ENCODE results near the gene FMO1. TPM values are rescaled to one million over a fixed set of nuclear protein-coding genes. Genes with fewer than 3 reads are reported as not detected.
A peak's percentile ranks its signal among the peaks of the same experiment; 100 is the strongest.

FMO1 gene
- total RNA-seq, result 1 to 10 TPM in 1 of 2 donors, under 1 TPM in 1; 0.81 to 7.3 TPM
- polyA plus RNA-seq, result under 1 TPM in 1 of 2 donors, not detected in 1; 0.28 TPM
- long read RNA-seq, donor 1, partial matches to known transcripts, result 0 of 6 reads
- long read RNA-seq, donor 1, other reads (novel, unspliced or antisense), result 6 of 6 reads
- long read RNA-seq, donor 2, partial matches to known transcripts, result 2 of 8 reads
- long read RNA-seq, donor 2, other reads (novel, unspliced or antisense), result 2 of 8 reads

- H3K27me3 ChIP-seq (ENCODE audit: control insufficient read depth in 1 of 2, insufficient read depth in 2 of 2, low read length in 1 of 2), result no peaks in the 10 kb centered on the region
- no peak within 1 kb of the TSS for H3K27ac ChIP-seq (ENCODE audit: low read depth in 1 of 2, low read length in 2 of 2)
- WGBS, 2 donors, result 66 to 67% methylated on average over 4 of the region's 4 CpGs
- ATAC-seq (ENCODE audit: low FRiP score) (no peak), DNase-seq (no peak)
- intact Hi-C loops (cut with DNase I), result loop anchor here (5.0 kb wide), 2 partner anchors 64 to 154 kb away; partner anchors contain the start of gene FMO4 (in 2 of the 2)
- no peaks in the 10 kb centered on the region for H3K36me3 ChIP-seq (ENCODE audit: control insufficient read depth in 1 of 2, insufficient read depth in 2 of 2, low read length in 1 of 2)
- no peaks in the 10 kb centered on the region for H3K9me3 ChIP-seq (ENCODE audit: control insufficient read depth, low read length)
- H3K4me1 ChIP-seq (ENCODE audit: control insufficient read depth in 1 of 2, insufficient read depth in 2 of 2, low read length in 2 of 2), result no peaks in the 10 kb centered on the region
- H3K4me3 ChIP-seq (ENCODE audit: low read length in 2 of 2), result no peak within 1 kb of the TSS
Observed at GRCh38 chr1:171248302-171248701, at the start of gene FMO1. Gene FMO1 (plus strand): TSS chr1:171248494. CDS start chr1:171258088, 9,594 bp downstream.

GRCh38 chr1:171204296-171204695 is 44.0 kb upstream of the FMO1 start:
- DNase-seq (no peak), ATAC-seq (ENCODE audit: low FRiP score) (no peak)
- Histone ChIP-seq H3K4me1 (ENCODE audit: control insufficient read depth in 1 of 2, insufficient read depth in 2 of 2, low read length in 2 of 2) (no peaks in the 10 kb centered on the region), H3K9me3 (ENCODE audit: control insufficient read depth, low read length) (no peaks in the 10 kb centered on the region), H3K27me3 (ENCODE audit: control insufficient read depth in 1 of 2, insufficient read depth in 2 of 2, low read length in 1 of 2) (no peaks in the 10 kb centered on the region), H3K27ac (ENCODE audit: low read depth in 1 of 2, low read length in 2 of 2) (no peak overlapping the region), H3K4me3 (ENCODE audit: low read length in 2 of 2) (no peak overlapping the region), H3K36me3 (ENCODE audit: control insufficient read depth in 1 of 2, insufficient read depth in 2 of 2, low read length in 1 of 2) (peaks cover 8 to 34% of the 10 kb centered on the region in 2 donors)
- intact Hi-C loops (cut with DNase I), result no loop called here
- 67 to 75% methylated on average over 5 of the region's 5 CpGs for whole genome bisulfite sequencing, 2 donors

- intact Hi-C loops (cut with DNase I), result no loop called here
- H3K36me3 ChIP-seq (ENCODE audit: control insufficient read depth in 1 of 2, insufficient read depth in 2 of 2, low read length in 1 of 2), result peaks cover 3 to 18% of the 10 kb centered on the region in 2 donors
- peak overlapping the region in 1 of 2 donors; percentile 45 for H3K27ac ChIP-seq (ENCODE audit: low read depth in 1 of 2, low read length in 2 of 2)
- H3K27me3 ChIP-seq (ENCODE audit: control insufficient read depth in 1 of 2, insufficient read depth in 2 of 2, low read length in 1 of 2), result no peaks in the 10 kb centered on the region
- 72 to 79% methylated on average over 3 of the region's 3 CpGs for WGBS, 2 donors
- no peak overlapping the region for H3K4me3 ChIP-seq (ENCODE audit: low read length in 2 of 2)
- ATAC-seq (ENCODE audit: low FRiP score), result no peak
- no peak for DNase-seq
- H3K4me1 ChIP-seq (ENCODE audit: control insufficient read depth in 1 of 2, insufficient read depth in 2 of 2, low read length in 2 of 2), result no peaks in the 10 kb centered on the region
- no peaks in the 10 kb centered on the region for H3K9me3 ChIP-seq (ENCODE audit: control insufficient read depth, low read length)
Observed at GRCh38 chr1:171206204-171206977, 41.9 kb upstream of the FMO1 start.

GRCh38 chr1:171206978-171207355 is 41.3 kb upstream of the FMO1 start:
- WGBS, 2 donors, result 93 to 97% methylated on average over 1 of the region's 1 CpG
- peaks cover 0 to under 1% of the 10 kb centered on the region in 2 donors for H3K4me1 ChIP-seq (ENCODE audit: control insufficient read depth in 1 of 2, insufficient read depth in 2 of 2, low read length in 2 of 2)
- H3K27ac ChIP-seq (ENCODE audit: low read depth in 1 of 2, low read length in 2 of 2), result peak overlapping the region in 1 of 2 donors; percentile 45
- intact Hi-C loops (cut with DNase I), result no loop called here
- ATAC-seq (ENCODE audit: low FRiP score), result peak; percentile 79
- peaks cover 3 to 13% of the 10 kb centered on the region in 2 donors for H3K36me3 ChIP-seq (ENCODE audit: control insufficient read depth in 1 of 2, insufficient read depth in 2 of 2, low read length in 1 of 2)
- H3K9me3 ChIP-seq (ENCODE audit: control insufficient read depth, low read length), result no peaks in the 10 kb centered on the region
- peak in 1 of 2 donors; percentile 49 for DNase-seq
- H3K27me3 ChIP-seq (ENCODE audit: control insufficient read depth in 1 of 2, insufficient read depth in 2 of 2, low read length in 1 of 2), result no peaks in the 10 kb centered on the region
- H3K4me3 ChIP-seq (ENCODE audit: low read length in 2 of 2), result no peak overlapping the region

GRCh38 chr1:171207377-171207776 is 40.9 kb upstream of the FMO1 start:
- Histone ChIP-seq H3K27me3 (ENCODE audit: control insufficient read depth in 1 of 2, insufficient read depth in 2 of 2, low read length in 1 of 2) (no peaks in the 10 kb centered on the region), H3K4me3 (ENCODE audit: low read length in 2 of 2) (no peak overlapping the region), H3K4me1 (ENCODE audit: control insufficient read depth in 1 of 2, insufficient read depth in 2 of 2, low read length in 2 of 2) (peaks cover 0 to 2% of the 10 kb centered on the region in 2 donors), H3K27ac (ENCODE audit: low read depth in 1 of 2, low read length in 2 of 2) (peak overlapping the region in 1 of 2 donors; percentile 37), H3K36me3 (ENCODE audit: control insufficient read depth in 1 of 2, insufficient read depth in 2 of 2, low read length in 1 of 2) (peaks cover 2 to 13% of the 10 kb centered on the region in 2 donors), H3K9me3 (ENCODE audit: control insufficient read depth, low read length) (no peaks in the 10 kb centered on the region)
- intact Hi-C loops (cut with DNase I), result no loop called here
- 93 to 97% methylated on average over 2 of the region's 2 CpGs for WGBS, 2 donors
- DNase-seq (no peak), ATAC-seq (ENCODE audit: low FRiP score) (peak; percentile 37)

GRCh38 chr1:171210355-171210754 is 37.9 kb upstream of the FMO1 start:
- peak; percentile 69 for ATAC-seq (ENCODE audit: low FRiP score)
- intact Hi-C loops (cut with DNase I), result no loop called here
- 17 to 25% methylated on average over 1 of the region's 1 CpG for WGBS, 2 donors
- Histone ChIP-seq H3K9me3 (ENCODE audit: control insufficient read depth, low read length) (no peaks in the 10 kb centered on the region), H3K4me3 (ENCODE audit: low read length in 2 of 2) (no peak overlapping the region), H3K27me3 (ENCODE audit: control insufficient read depth in 1 of 2, insufficient read depth in 2 of 2, low read length in 1 of 2) (no peaks in the 10 kb centered on the region), H3K36me3 (ENCODE audit: control insufficient read depth in 1 of 2, insufficient read depth in 2 of 2, low read length in 1 of 2) (peaks cover 0 to 9% of the 10 kb centered on the region in 2 donors), H3K4me1 (ENCODE audit: control insufficient read depth in 1 of 2, insufficient read depth in 2 of 2, low read length in 2 of 2) (peaks cover 0 to 2% of the 10 kb centered on the region in 2 donors), H3K27ac (ENCODE audit: low read depth in 1 of 2, low read length in 2 of 2) (peak overlapping the region in 1 of 2 donors; percentile 19)
- no peak for DNase-seq

GRCh38 chr1:171212607-171213351 is 35.5 kb upstream of the FMO1 start:
- Histone ChIP-seq H3K9me3 (ENCODE audit: control insufficient read depth, low read length) (no peaks in the 10 kb centered on the region), H3K4me1 (ENCODE audit: control insufficient read depth in 1 of 2, insufficient read depth in 2 of 2, low read length in 2 of 2) (peaks cover 0 to 2% of the 10 kb centered on the region in 2 donors), H3K27ac (ENCODE audit: low read depth in 1 of 2, low read length in 2 of 2) (peak overlapping the region in 1 of 2 donors; percentile 57), H3K4me3 (ENCODE audit: low read length in 2 of 2) (no peak overlapping the region), H3K36me3 (ENCODE audit: control insufficient read depth in 1 of 2, insufficient read depth in 2 of 2, low read length in 1 of 2) (peaks cover 0 to 2% of the 10 kb centered on the region in 2 donors), H3K27me3 (ENCODE audit: control insufficient read depth in 1 of 2, insufficient read depth in 2 of 2, low read length in 1 of 2) (no peaks in the 10 kb centered on the region)
- DNase-seq (no peak), ATAC-seq (ENCODE audit: low FRiP score) (no peak)
- intact Hi-C loops (cut with DNase I), result no loop called here
- 72 to 82% methylated on average over 3 of the region's 3 CpGs for WGBS, 2 donors

GRCh38 chr1:171213559-171214454 is 34.5 kb upstream of the FMO1 start:
- DNase-seq (no peak), ATAC-seq (ENCODE audit: low FRiP score) (no peak)
- Histone ChIP-seq H3K27ac (ENCODE audit: low read depth in 1 of 2, low read length in 2 of 2) (peak overlapping the region in 1 of 2 donors; percentile 32), H3K36me3 (ENCODE audit: control insufficient read depth in 1 of 2, insufficient read depth in 2 of 2, low read length in 1 of 2) (peaks cover 0 to under 1% of the 10 kb centered on the region in 2 donors), H3K4me3 (ENCODE audit: low read length in 2 of 2) (no peak overlapping the region), H3K4me1 (ENCODE audit: control insufficient read depth in 1 of 2, insufficient read depth in 2 of 2, low read length in 2 of 2) (peaks cover 0 to 2% of the 10 kb centered on the region in 2 donors), H3K9me3 (ENCODE audit: control insufficient read depth, low read length) (no peaks in the 10 kb centered on the region), H3K27me3 (ENCODE audit: control insufficient read depth in 1 of 2, insufficient read depth in 2 of 2, low read length in 1 of 2) (no peaks in the 10 kb centered on the region)
- intact Hi-C loops (cut with DNase I), result no loop called here
- WGBS, 2 donors, result 77 to 81% methylated on average over 12 of the region's 12 CpGs
